K562 (cell line): ENCODE results near the gene IL12RB1. TPM values are rescaled to one million over a fixed set of nuclear protein-coding genes. Genes with fewer than 3 reads are reported as not detected.

Experiments
- ATAC-seq: fragments of 200-7000 bp; cut with Tn5 transposase; 3 replicates; pipeline ENCODE4 v1.9.1; 2020; ENCODE audit warnings: moderate library complexity
- BruUV-seq: library from RNA; stranded (reverse); fragments of 400-500 nt; replicated peaks from 2 replicates; lab custom pipeline; 2021; lab: Mats Ljungman, UMichigan
- CTCF ChIA-PET: fragments of 300-600 bp; formaldehyde crosslinking; extraction: SDS; loops from one replicate; lab custom pipeline; 2021; ENCODE audit warnings: low intra/inter-chr PET ratio; lab: Yijun Ruan, JAX
- POLR2A ChIA-PET: fragments of 300-600, 350-650 bp; sonication (Branson Sonifier 250); formaldehyde crosslinking; extraction: SDS; loops from one replicate; lab custom pipeline; 2021; ENCODE audit warnings: antibody characterized with exemption, inconsistent platforms; lab: Yijun Ruan, JAX
- DNase-seq, 4 experiments: peaks; one replicate each; pipeline versions ENCODE4 v3.0.0 to v3.0.0-alpha.2; 2011 to 2018; ENCODE audit warnings: low spot score in 3 of 4, mixed read lengths in 3 of 4; ENCODE audit errors: extremely low read depth in 1 of 4
- FAIRE-seq: peaks from 2 replicates; lab custom pipeline; 2011; peaks lifted over from hg19 to GRCh38; lab: Jason Lieb, UNC
- H2AFZ ChIP-seq: 2 replicates; pipeline ENCODE4 v1.6.0; 2011; ENCODE audit warnings: low read depth, low read length, control low read depth, inconsistent platforms
- H3K27ac ChIP-seq: fragments of 200-600 bp; 3 replicates; pipeline ENCODE4 v1.8.0; 2011; ENCODE audit warnings: low read depth, mild to moderate bottlenecking, control low read depth, inconsistent platforms, low read length, moderate library complexity, mixed read lengths; ENCODE audit errors: extremely low read depth
- H3K27me3 ChIP-seq, 2 experiments: fragments of 300-600 bp in 1 of 2; 2 replicates in 1 of 2; 3 replicates in 1 of 2; pipeline versions ENCODE4 v1.6.0 to v1.8.0; 2011; ENCODE audit warnings: inconsistent platforms in 2 of 2, low read length in 2 of 2, mild to moderate bottlenecking in 1 of 2, mixed read lengths in 1 of 2, moderate library complexity in 1 of 2; ENCODE audit not compliant: control insufficient read depth in 2 of 2, insufficient read depth in 2 of 2
- H3K36me3 ChIP-seq: fragments of 300-600 bp; 3 replicates; pipeline ENCODE4 v1.8.0; 2011; ENCODE audit warnings: mild to moderate bottlenecking, low read length, inconsistent platforms; ENCODE audit not compliant: control insufficient read depth, insufficient read depth
- H3K4me1 ChIP-seq, 2 experiments: fragments of 200-600 bp in 1 of 2; replicated peaks in 1 of 2; 2 replicates in 1 of 2; 3 replicates in 1 of 2; pipeline versions ENCODE4 v1.5.1 to v1.8.0; 2011; ENCODE audit warnings: inconsistent platforms in 2 of 2, low read length in 2 of 2, mild to moderate bottlenecking in 1 of 2, mixed read lengths in 1 of 2, moderate library complexity in 1 of 2; ENCODE audit not compliant: control insufficient read depth in 2 of 2, insufficient read depth in 2 of 2
- H3K4me2 ChIP-seq: 2 replicates; pipeline ENCODE4 v1.6.1; 2011; ENCODE audit warnings: low read length, control low read depth, inconsistent platforms, mixed read lengths; ENCODE audit not compliant: insufficient read depth
- H3K4me3 ChIP-seq: fragments of 200-600 bp; sonication (generic), shearing (Covaris generic); 2 replicates; pipeline ENCODE4 v1.5.1; 2016; ENCODE audit warnings: control low read depth, inconsistent platforms
- H3K79me2 ChIP-seq: fragments of 200-600 bp; 3 replicates; pipeline ENCODE4 v1.8.0; 2011; ENCODE audit warnings: low read length, inconsistent platforms; ENCODE audit not compliant: control insufficient read depth, insufficient read depth
- H3K9ac ChIP-seq, 2 experiments: 2 replicates each; pipeline versions ENCODE4 v1.6.0 to v1.6.1; 2011; ENCODE audit warnings: low read depth in 2 of 2, low read length in 2 of 2, control low read depth in 1 of 2, inconsistent platforms in 1 of 2, mild to moderate bottlenecking in 1 of 2, mixed read lengths in 1 of 2; ENCODE audit not compliant: insufficient read depth in 1 of 2
- H3K9me1 ChIP-seq: one replicate; pipeline ENCODE4 v1.6.0; 2011; ENCODE audit warnings: inconsistent platforms, mild to moderate bottlenecking, low read length, moderate library complexity; ENCODE audit not compliant: control insufficient read depth, insufficient read depth
- H3K9me3 ChIP-seq: replicated peaks from 2 replicates; pipeline ENCODE4 v1.5.1; 2011; ENCODE audit warnings: low read depth, low read length, inconsistent platforms; ENCODE audit not compliant: control insufficient read depth, insufficient read depth
- H4K20me1 ChIP-seq: replicated peaks from 2 replicates; pipeline ENCODE4 v1.6.1; 2011; ENCODE audit warnings: low read length, inconsistent platforms, mixed read lengths; ENCODE audit not compliant: control insufficient read depth, insufficient read depth
- BCOR ChIP-seq: fragments of 450-650 bp; IDR thresholded peaks from 2 replicates; pipeline ENCODE4 v1.6.1; 2016
- ELF2 ChIP-seq: fragments of 250-450 bp; sonication (Bioruptor Pico); IDR thresholded peaks from 2 replicates; pipeline ENCODE4 v1.5.0; 2021; ENCODE audit warnings: mild to moderate bottlenecking
- HMG20B ChIP-seq: fragments of 250-450 bp; sonication (Bioruptor Pico); IDR thresholded peaks from 2 replicates; pipeline ENCODE4 v1.5.0; 2021; ENCODE audit warnings: mild to moderate bottlenecking
- MIER1 ChIP-seq: fragments of 450-650 bp; IDR thresholded peaks from 2 replicates; pipeline ENCODE4 v1.6.1; 2016; ENCODE audit warnings: antibody characterized with exemption, mild to moderate bottlenecking, low read depth
- MYBL2 ChIP-seq, 2 experiments: fragments of 450-650 bp in 1 of 2; sonication (generic) in 1 of 2; formaldehyde crosslinking in 1 of 2; IDR thresholded peaks; 2 replicates each; pipeline versions ENCODE4 v1.6.1 to v1.8.1; 2017 to 2022; ENCODE audit warnings: borderline replicate concordance in 1 of 2, inconsistent platforms in 1 of 2, low read depth in 1 of 2, mild to moderate bottlenecking in 1 of 2, missing genetic modification reagents in 1 of 2, moderate library complexity in 1 of 2
- WGBS: fragments of 100-300 bp; shearing (Covaris generic); methylation state at CpG from one replicate; pipeline ENCODE4 v1.1.6; 2016; ENCODE audit warnings: low coverage, mixed read lengths; ENCODE audit not compliant: insufficient coverage; ENCODE audit errors: missing lambda C conversion rate; 5-methylcytosine and 5-hydroxymethylcytosine counted together
- in situ Hi-C: fragments of 300-500 bp; cut with MboI; formaldehyde crosslinking; loops from 4 replicates; pipeline ENCODE4 v1.15.0; 2018; ENCODE audit warnings: inconsistent platforms, mixed read lengths
- intact Hi-C: fragments of 100-400 bp; cut with micrococcal nuclease; formaldehyde crosslinking; loops from 2 replicates; pipeline ENCODE4 v1.14.2; 2022
- polyA plus RNA-seq, 8 experiments: library from polyadenylated mRNA; depleted of rRNA in 4 of 8; stranded (reverse) in 5 of 8; unstranded in 3 of 8; fragments of >200 nt; fragmentation: Nextera tagmentation in 2 of 8; fragmentation: Illumina TruSeq in 1 of 8; extraction: Ambion mirVana in 2 of 8; extraction: Trizol in 1 of 8; gene quantifications; 2 replicates each; pipeline versions ENCODE4 v1.2.1 to v1.2.3, GENCODE V29; 2011 to 2014; ENCODE audit warnings: inconsistent platforms in 1 of 8, missing spikeins in 1 of 8
- total RNA-seq, 7 experiments: library from RNA; depleted of rRNA in 6 of 7; stranded (reverse); fragments of >200 nt in 6 of 7; fragmentation: Illumina TruSeq in 2 of 7; extraction: Trizol in 2 of 7; gene quantifications; 2 replicates each; pipeline versions ENCODE4 v1.2.1 to v1.2.3, GENCODE V29; 2011 to 2021; ENCODE audit warnings: low replicate concordance in 1 of 7
- TF ChIP-seq, protein P1 (sequence below): sonication (generic); formaldehyde crosslinking; IDR thresholded peaks from 2 replicates; pipeline ENCODE4 v1.8.0; 2022; ENCODE audit warnings: missing genetic modification reagents, mild to moderate bottlenecking, borderline replicate concordance
- TF ChIP-seq, protein P2 (sequence below), 2 experiments: IDR thresholded peaks in 1 of 2; conservative IDR thresholded peaks in 1 of 2; 2 replicates each; pipeline ENCODE4 v1.6.1; 2016; ENCODE audit warnings: low read depth in 2 of 2, mild to moderate bottlenecking in 1 of 2, missing compliant biosample characterization in 1 of 2, missing genetic modification characterization in 1 of 2, moderate library complexity in 1 of 2
- TF ChIP-seq, protein P3 (sequence below): fragments of 250-450 bp; sonication (Bioruptor Pico); IDR thresholded peaks from 2 replicates; pipeline ENCODE4 v1.4.0; 2020; ENCODE audit warnings: mild to moderate bottlenecking, moderate library complexity
- TF ChIP-seq, protein P4 (sequence below): fragments of 450-650 bp; IDR thresholded peaks from one replicate; pipeline ENCODE4 v1.6.1; 2018; ENCODE audit warnings: mild to moderate bottlenecking, moderate library complexity; ENCODE audit not compliant: partially characterized antibody
- TF ChIP-seq, protein P5 (sequence below): fragments of 250-450 bp; sonication (Bioruptor Pico); IDR thresholded peaks from 2 replicates; pipeline ENCODE4 v1.8.0; 2022; ENCODE audit warnings: moderate library complexity, mild to moderate bottlenecking, inconsistent platforms

Gene IL12RB1
- total and polyA plus RNA-seq, 9 of the 15 experiments (the other 6 are each of a cell fraction or from before 2014, with no cell fraction given) = 0.04 to 0.07 (median 0.06) TPM; not detected in 5

DNA sequence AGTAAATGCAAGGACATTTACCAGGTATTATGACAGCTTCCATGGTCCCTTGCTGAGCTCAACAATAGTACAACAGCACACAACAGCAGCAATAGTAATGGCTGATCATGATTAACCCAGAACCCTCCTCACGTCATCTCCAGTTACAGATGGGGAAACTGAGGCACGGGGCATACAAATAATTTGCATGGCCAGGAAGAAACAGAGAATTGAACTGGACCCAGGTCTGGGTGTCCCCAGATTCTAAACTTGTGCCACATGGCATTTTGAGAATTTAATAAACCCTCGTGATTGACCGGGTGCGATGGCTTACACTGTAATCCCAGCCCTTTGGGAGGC is 18.0 kb upstream of the IL12RB1 start (continued):
- TF ChIP-seq MIER1 (no peak), HMG20B (CRISPR knock-in tag) (no peak), BCOR (peak; percentile 96)
- TF ChIP-seq, protein P1, sequence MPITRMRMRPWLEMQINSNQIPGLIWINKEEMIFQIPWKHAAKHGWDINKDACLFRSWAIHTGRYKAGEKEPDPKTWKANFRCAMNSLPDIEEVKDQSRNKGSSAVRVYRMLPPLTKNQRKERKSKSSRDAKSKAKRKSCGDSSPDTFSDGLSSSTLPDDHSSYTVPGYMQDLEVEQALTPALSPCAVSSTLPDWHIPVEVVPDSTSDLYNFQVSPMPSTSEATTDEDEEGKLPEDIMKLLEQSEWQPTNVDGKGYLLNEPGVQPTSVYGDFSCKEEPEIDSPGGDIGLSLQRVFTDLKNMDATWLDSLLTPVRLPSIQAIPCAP (CRISPR knock-in tag) = 0 out of 2 replicates have a peak, but pooled peaks have one; percentile 57
- TF ChIP-seq, protein P2, sequence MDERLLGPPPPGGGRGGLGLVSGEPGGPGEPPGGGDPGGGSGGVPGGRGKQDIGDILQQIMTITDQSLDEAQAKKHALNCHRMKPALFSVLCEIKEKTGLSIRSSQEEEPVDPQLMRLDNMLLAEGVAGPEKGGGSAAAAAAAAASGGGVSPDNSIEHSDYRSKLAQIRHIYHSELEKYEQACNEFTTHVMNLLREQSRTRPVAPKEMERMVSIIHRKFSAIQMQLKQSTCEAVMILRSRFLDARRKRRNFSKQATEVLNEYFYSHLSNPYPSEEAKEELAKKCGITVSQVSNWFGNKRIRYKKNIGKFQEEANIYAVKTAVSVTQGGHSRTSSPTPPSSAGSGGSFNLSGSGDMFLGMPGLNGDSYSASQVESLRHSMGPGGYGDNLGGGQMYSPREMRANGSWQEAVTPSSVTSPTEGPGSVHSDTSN (CRISPR knock-in tag; IDR thresholded peaks at IDR 0.05; ENCODE audit: low read depth) = no peak
- TF ChIP-seq, protein P2 (tag; conservative IDR thresholded peaks at IDR 0.05; ENCODE audit: low read depth) = no peak

DNA sequence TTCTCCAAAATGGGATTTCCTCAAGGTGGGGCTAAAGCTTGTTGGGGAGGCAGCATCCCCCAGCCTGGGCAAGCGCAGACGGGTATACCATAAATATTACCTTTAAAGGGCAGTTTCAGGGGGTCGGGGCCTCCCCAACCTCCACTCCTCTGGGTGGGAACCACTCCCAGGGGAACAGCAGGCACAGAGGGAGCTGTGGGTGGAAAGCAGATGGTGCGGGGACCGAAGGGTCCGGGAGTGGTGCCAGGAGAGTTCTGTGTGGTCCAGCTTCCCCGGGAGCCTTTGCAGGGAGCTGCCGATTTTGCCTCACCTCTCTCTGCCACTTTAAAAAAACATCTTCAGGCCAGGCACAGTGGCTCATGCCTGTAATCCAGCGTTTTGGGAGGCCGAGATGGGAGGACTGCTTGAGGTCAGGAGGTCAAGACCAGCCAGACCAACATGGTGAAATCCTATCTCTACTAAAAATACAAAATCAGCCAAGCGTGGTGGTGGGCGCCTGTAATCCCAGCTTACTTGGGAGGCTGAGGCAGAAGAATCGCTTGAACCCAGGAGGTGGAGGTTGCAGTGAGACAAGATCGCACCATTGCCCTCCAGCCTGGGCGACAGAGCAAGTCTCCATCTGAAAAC is 16.3 kb upstream of the IL12RB1 start:
- ATAC-seq (no peak), FAIRE-seq (no peak), DNase-seq (no peak)
- in situ Hi-C loops = loop anchor here (5.0 kb wide), 1 partner anchor 154 kb away; a partner anchor contains a TSS
- H3K9me3 ChIP-seq = no peaks in the 10 kb centered on the region
- no peaks in the 10 kb centered on the region for H3K36me3 ChIP-seq
- no peaks in the 10 kb centered on the region for H3K27me3 ChIP-seq
- no peak overlapping the region for H3K4me3 ChIP-seq
- ChIA-PET POLR2A (interaction anchor here (0.8 to 1.2 kb wide), 2 partner anchors 10 to 145 kb away, joined by 3 read pairs; no protein-coding TSS in a partner anchor), CTCF (no interaction called here)
- no peaks in the 10 kb centered on the region for H4K20me1 ChIP-seq
- WGBS = 77% methylated on average over 15 of the region's 15 CpGs
- H3K4me2 ChIP-seq = no peak overlapping the region
- H3K9me1 ChIP-seq = no peaks in the 10 kb centered on the region
- no peak overlapping the region for H2AFZ ChIP-seq
- intact Hi-C loops = no loop called here
- H3K79me2 ChIP-seq = peaks cover 8% of the 10 kb centered on the region; the same call in 1 of the 3 replicates
- 0 out of 4 replicates have a peak overlapping the region, but pooled peaks of 1 of the 2 experiments have one; percentile 10 for H3K9ac ChIP-seq
- BruUV-seq = no TSS peak
- peaks cover 16 to 34% of the 10 kb centered on the region in 2 experiments; a peak in 4 of 5 replicates for H3K4me1 ChIP-seq
- H3K27ac ChIP-seq = no peak overlapping the region
- TF ChIP-seq MYBL2 (IDR thresholded peaks at IDR 0.05; ENCODE audit: low read depth) (no peak), MYBL2 (CRISPR knock-in tag; IDR thresholded peaks at IDR 0.05; ENCODE audit: borderline replicate concordance) (no peak), ELF2 (CRISPR knock-in tag) (no peak)
- TF ChIP-seq, protein P3, sequence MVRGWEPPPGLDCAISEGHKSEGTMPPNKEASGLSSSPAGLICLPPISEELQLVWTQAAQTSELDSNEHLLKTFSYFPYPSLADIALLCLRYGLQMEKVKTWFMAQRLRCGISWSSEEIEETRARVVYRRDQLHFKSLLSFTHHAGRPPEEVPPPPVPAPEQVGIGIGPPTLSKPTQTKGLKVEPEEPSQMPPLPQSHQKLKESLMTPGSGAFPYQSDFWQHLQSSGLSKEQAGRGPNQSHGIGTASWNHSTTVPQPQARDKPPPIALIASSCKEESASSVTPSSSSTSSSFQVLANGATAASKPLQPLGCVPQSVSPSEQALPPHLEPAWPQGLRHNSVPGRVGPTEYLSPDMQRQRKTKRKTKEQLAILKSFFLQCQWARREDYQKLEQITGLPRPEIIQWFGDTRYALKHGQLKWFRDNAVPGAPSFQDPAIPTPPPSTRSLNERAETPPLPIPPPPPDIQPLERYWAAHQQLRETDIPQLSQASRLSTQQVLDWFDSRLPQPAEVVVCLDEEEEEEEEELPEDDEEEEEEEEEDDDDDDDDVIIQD (CRISPR knock-in tag) = no peak
- TF ChIP-seq, protein P4, sequence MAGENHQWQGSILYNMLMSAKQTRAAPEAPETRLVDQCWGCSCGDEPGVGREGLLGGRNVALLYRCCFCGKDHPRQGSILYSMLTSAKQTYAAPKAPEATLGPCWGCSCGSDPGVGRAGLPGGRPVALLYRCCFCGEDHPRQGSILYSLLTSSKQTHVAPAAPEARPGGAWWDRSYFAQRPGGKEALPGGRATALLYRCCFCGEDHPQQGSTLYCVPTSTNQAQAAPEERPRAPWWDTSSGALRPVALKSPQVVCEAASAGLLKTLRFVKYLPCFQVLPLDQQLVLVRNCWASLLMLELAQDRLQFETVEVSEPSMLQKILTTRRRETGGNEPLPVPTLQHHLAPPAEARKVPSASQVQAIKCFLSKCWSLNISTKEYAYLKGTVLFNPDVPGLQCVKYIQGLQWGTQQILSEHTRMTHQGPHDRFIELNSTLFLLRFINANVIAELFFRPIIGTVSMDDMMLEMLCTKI = no peak
- TF ChIP-seq, protein P5, sequence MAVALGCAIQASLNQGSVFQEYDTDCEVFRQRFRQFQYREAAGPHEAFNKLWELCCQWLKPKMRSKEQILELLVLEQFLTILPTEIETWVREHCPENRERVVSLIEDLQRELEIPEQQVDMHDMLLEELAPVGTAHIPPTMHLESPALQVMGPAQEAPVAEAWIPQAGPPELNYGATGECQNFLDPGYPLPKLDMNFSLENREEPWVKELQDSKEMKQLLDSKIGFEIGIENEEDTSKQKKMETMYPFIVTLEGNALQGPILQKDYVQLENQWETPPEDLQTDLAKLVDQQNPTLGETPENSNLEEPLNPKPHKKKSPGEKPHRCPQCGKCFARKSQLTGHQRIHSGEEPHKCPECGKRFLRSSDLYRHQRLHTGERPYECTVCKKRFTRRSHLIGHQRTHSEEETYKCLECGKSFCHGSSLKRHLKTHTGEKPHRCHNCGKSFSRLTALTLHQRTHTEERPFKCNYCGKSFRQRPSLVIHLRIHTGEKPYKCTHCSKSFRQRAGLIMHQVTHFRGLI (CRISPR knock-in tag) = no peak
